GM19455 (cell line): Measurements from ENCODE around the gene HNRNPK.

Source experiments
- ATAC-seq: cut with Tn5 transposase; IDR thresholded peaks from one replicate; pipeline ENCODE4 v1.9.1; 2021; ENCODE audit not compliant: unreplicated experiment

HNRNPK gene

GRCh38 chr9:83934569-83935275 is 45.3 kb downstream of the HNRNPK start:
- no peak for ATAC-seq

GRCh38 chr9:83933790-83934189 is 46.2 kb downstream of the HNRNPK start:
- ATAC-seq, result no peak

GRCh38 chr9:83932851-83933250 is 47.2 kb downstream of the HNRNPK start:
- ATAC-seq, result no peak

- ATAC-seq, result no peak
Observed at GRCh38 chr9:83932011-83932410, 48.0 kb downstream of the HNRNPK start.

- no peak for ATAC-seq
Observed at GRCh38 chr9:83930881-83931280, 49.1 kb downstream of the HNRNPK start.

GRCh38 chr9:83927591-83927990 is 52.4 kb downstream of the HNRNPK start:
- ATAC-seq, result no peak

- ATAC-seq, result peak; percentile 93
Observed at GRCh38 chr9:83920927-83921707, 58.9 kb downstream of the HNRNPK start, which contains the start of gene KIF27. Gene KIF27 (minus strand): TSS chr9:83921432. CDS start chr9:83915591, 5,841 bp downstream.

- ATAC-seq, result peak; percentile 35
Observed at GRCh38 chr9:83920469-83920926, 59.5 kb downstream of the HNRNPK start.

GRCh38 chr9:83919111-83919510 is 60.9 kb downstream of the HNRNPK start:
- ATAC-seq, result no peak
